ENCODE results near the gene OXCT1. TPM values are rescaled to one million over a fixed set of nuclear protein-coding genes. Genes with fewer than 3 reads are reported as not detected.
A peak's percentile ranks its signal among the peaks of the same experiment; 100 is the strongest.

Gene OXCT1
- polyA plus RNA-seq (2013, experiment 1 of 4) = 30.9 TPM
- 29.4 TPM for polyA plus RNA-seq (2013, experiment 2 of 4)
- 21.7 TPM for polyA plus RNA-seq (2013, experiment 3 of 4)
- polyA plus RNA-seq (2013, experiment 4 of 4) = 23.5 TPM

GRCh38 chr5:41869724-41870626 lies at the start of gene OXCT1:
Gene OXCT1, minus strand, starts transcription at chr5:41870425. Its CDS starts 67 bp downstream, at chr5:41870358.
- H3K4me1 ChIP-seq (ENCODE audit: control insufficient read depth, insufficient read depth, low read length) = peaks cover 7% of the 10 kb centered on the region
- H3K4me3 ChIP-seq (ENCODE audit: insufficient read depth, low read depth, low read length) = peak within 1 kb of the TSS; percentile 89
- peaks cover 9% of the 10 kb centered on the region for H3K27me3 ChIP-seq (ENCODE audit: control insufficient read depth, insufficient read depth, low read length, poor library complexity, severe bottlenecking)
- no peaks in the 10 kb centered on the region for H3K9me3 ChIP-seq (ENCODE audit: control insufficient read depth, low read length)
- 1% methylated on average over 82 of the region's 82 CpGs for WGBS, 2 experiments
- no peaks in the 10 kb centered on the region for H3K36me3 ChIP-seq (ENCODE audit: control insufficient read depth, insufficient read depth, low read length)
- H3K27ac ChIP-seq (ENCODE audit: insufficient read depth, low read depth, low read length, poor library complexity, severe bottlenecking) = peak within 1 kb of the TSS; percentile 73

- H3K27me3 ChIP-seq (ENCODE audit: control insufficient read depth, insufficient read depth, low read length, poor library complexity, severe bottlenecking) = no peaks in the 10 kb centered on the region
- no peak overlapping the region for H3K4me3 ChIP-seq (ENCODE audit: insufficient read depth, low read depth, low read length)
- H3K4me1 ChIP-seq (ENCODE audit: control insufficient read depth, insufficient read depth, low read length) = no peaks in the 10 kb centered on the region
- H3K9me3 ChIP-seq (ENCODE audit: control insufficient read depth, low read length) = no peaks in the 10 kb centered on the region
- no peak overlapping the region for H3K27ac ChIP-seq (ENCODE audit: insufficient read depth, low read depth, low read length, poor library complexity, severe bottlenecking)
- H3K36me3 ChIP-seq (ENCODE audit: control insufficient read depth, insufficient read depth, low read length) = peaks cover 16% of the 10 kb centered on the region
- 98% methylated on average over 2 of the region's 2 CpGs for WGBS, 2 experiments
Observed at GRCh38 chr5:41918105-41918504, 47.9 kb upstream of the OXCT1 start.

DNA sequence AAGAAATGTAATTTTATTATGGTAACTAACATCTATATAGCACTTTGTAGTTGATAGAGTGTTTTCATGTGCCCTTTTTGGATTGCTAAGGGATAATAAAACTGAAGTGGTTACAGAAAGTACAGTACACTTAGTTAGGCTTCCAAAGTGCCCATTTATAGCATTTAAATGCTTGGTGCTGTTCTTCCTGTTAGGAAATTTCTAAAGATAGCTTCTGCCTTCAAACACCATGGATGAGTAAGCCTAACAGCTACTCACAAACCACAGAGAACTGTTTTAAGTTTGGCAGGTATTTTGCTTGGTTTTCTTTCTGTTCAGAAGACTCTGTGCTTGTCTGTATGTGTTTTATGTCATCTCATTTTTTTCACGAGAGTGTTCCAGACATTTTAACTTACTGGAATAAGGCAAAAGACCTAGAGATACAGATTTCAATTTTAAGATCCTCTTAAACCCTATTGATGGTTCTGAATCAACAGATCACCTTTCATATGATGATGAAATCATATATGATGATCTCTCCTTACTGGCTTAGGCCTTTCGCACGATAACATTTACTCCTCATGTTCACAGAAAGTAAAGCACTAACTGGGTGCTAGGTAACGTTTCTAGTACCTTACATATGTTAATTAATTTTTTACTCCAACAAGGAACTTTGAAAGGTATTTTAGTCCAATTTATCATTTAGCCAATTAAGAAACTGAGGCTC lies 38.3 kb upstream of the OXCT1 start:
- Histone ChIP-seq H3K27me3 (ENCODE audit: control insufficient read depth, insufficient read depth, low read length, poor library complexity, severe bottlenecking) (no peaks in the 10 kb centered on the region), H3K4me1 (ENCODE audit: control insufficient read depth, insufficient read depth, low read length) (peaks cover 7% of the 10 kb centered on the region), H3K27ac (ENCODE audit: insufficient read depth, low read depth, low read length, poor library complexity, severe bottlenecking) (no peak overlapping the region), H3K36me3 (ENCODE audit: control insufficient read depth, insufficient read depth, low read length) (peaks cover 28% of the 10 kb centered on the region), H3K4me3 (ENCODE audit: insufficient read depth, low read depth, low read length) (no peak overlapping the region), H3K9me3 (ENCODE audit: control insufficient read depth, low read length) (no peaks in the 10 kb centered on the region)
- 86 to 93% methylated on average over 1 to 4 of the region's 4 CpGs for WGBS, 2 experiments

DNA sequence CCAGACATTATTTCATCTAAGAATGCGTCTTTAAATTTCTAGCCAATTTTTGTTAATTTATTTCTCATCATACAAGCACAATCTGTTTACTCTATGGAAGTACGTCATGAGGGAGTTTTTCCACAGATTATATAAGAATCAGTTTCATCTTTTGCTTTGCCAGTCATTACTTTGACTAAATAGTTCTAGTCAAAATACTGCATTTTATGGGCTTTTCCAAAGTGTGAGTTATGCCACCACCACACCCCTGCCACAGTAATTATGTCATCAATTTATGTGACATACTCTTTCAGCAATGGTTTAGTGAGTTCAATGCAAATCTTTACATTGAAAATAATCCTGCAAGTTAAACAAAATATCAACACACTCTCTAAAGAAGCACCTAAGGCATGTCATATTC lies 35.9 kb upstream of the OXCT1 start:
- WGBS, 2 experiments = 96 to 100% methylated on average over 1 to 2 of the region's 2 CpGs
- H3K27me3 ChIP-seq (ENCODE audit: control insufficient read depth, insufficient read depth, low read length, poor library complexity, severe bottlenecking) = no peaks in the 10 kb centered on the region
- peaks cover 7% of the 10 kb centered on the region for H3K4me1 ChIP-seq (ENCODE audit: control insufficient read depth, insufficient read depth, low read length)
- no peak overlapping the region for H3K4me3 ChIP-seq (ENCODE audit: insufficient read depth, low read depth, low read length)
- peaks cover 12% of the 10 kb centered on the region for H3K36me3 ChIP-seq (ENCODE audit: control insufficient read depth, insufficient read depth, low read length)
- H3K9me3 ChIP-seq (ENCODE audit: control insufficient read depth, low read length) = no peaks in the 10 kb centered on the region
- no peak overlapping the region for H3K27ac ChIP-seq (ENCODE audit: insufficient read depth, low read depth, low read length, poor library complexity, severe bottlenecking)

DNA sequence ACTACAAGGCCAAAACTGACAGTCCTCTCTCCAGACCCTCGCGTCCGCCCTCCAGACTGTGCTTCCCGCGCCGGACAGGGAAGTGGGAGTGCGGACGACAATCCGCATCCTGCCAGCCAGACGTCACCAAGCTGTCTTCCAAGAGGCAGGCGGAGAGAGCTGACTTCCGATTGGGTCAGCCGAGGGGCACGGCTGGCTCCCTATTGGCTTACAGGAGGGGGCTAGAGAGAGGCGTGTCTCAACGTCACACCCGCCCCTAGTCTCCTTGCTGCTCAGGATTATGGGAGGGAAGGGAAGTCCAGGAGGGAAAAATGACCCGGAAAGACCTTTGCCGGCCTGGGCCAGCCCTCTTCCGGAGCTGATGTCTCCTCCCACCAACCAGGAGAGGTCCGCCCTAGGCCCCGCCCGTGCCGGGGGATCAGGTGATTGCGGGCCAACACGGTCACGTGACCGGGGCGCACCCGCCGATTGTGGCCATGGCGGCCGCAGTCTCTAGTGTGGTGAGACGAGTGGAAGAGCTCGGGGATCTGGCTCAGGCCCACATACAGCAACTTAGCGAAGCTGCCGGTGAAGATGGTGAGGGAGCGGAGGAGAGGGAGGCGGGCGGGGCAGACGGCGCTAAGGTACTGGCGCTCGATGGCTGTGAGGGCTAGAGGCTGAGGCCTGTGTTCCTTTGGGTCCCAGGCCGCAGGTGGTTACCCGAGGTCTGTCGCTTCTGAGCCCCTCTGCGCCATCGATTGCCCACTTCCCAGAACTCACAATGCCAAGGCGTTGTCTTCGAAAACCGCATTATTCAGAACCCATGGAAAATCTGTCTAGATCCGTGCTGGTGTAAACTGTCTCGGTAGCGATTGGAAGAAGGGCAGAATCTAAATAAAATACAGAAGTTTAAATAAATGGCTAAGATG lies 33.9 kb upstream of the OXCT1 start, which contains the start of gene RIMOC1:
Gene RIMOC1 (plus strand): TSS at position 453 of the 908 bp plus-strand sequence. CDS start 24 bp downstream, at position 477.
- H3K4me3 ChIP-seq (ENCODE audit: insufficient read depth, low read depth, low read length) = peak within 1 kb of the TSS; percentile 87
- H3K27me3 ChIP-seq (ENCODE audit: control insufficient read depth, insufficient read depth, low read length, poor library complexity, severe bottlenecking) = no peaks in the 10 kb centered on the region
- peaks cover 8% of the 10 kb centered on the region for H3K36me3 ChIP-seq (ENCODE audit: control insufficient read depth, insufficient read depth, low read length)
- WGBS, 2 experiments = 0 to 1% methylated on average over 55 of the region's 55 CpGs
- H3K9me3 ChIP-seq (ENCODE audit: control insufficient read depth, low read length) = no peaks in the 10 kb centered on the region
- peaks cover 7% of the 10 kb centered on the region for H3K4me1 ChIP-seq (ENCODE audit: control insufficient read depth, insufficient read depth, low read length)
- peak within 1 kb of the TSS; percentile 83 for H3K27ac ChIP-seq (ENCODE audit: insufficient read depth, low read depth, low read length, poor library complexity, severe bottlenecking)

DNA sequence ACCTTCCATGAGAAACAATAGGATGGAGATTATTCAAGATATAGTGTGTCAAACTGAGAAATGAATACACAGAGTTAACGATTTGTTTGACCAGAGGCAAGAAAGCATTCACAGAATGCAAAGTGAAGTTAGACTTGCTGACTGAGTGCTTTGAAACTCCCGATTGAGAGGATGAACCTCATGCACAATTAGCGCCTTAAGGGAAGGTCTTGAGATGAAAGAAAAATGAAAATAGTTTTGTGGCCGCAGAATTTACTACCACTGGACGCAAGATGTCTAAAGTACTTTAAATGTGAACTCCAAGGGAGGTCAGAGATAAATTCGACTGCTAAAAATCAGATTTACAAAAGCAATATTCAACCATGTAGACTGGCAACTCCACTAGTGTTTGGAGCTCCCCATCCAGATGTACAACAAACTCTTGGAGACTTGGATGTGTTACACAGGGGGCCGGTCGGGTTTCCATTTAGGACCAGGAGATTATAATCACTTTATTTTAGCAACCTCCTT lies 33.2 kb upstream of the OXCT1 start:
- H3K36me3 ChIP-seq (ENCODE audit: control insufficient read depth, insufficient read depth, low read length) = peaks cover 5% of the 10 kb centered on the region
- 52 to 54% methylated on average over 8 of the region's 8 CpGs for WGBS, 2 experiments
- peaks cover 7% of the 10 kb centered on the region for H3K4me1 ChIP-seq (ENCODE audit: control insufficient read depth, insufficient read depth, low read length)
- H3K9me3 ChIP-seq (ENCODE audit: control insufficient read depth, low read length) = no peaks in the 10 kb centered on the region
- H3K27me3 ChIP-seq (ENCODE audit: control insufficient read depth, insufficient read depth, low read length, poor library complexity, severe bottlenecking) = no peaks in the 10 kb centered on the region
- H3K27ac ChIP-seq (ENCODE audit: insufficient read depth, low read depth, low read length, poor library complexity, severe bottlenecking) = peak overlapping the region; percentile 47
- peak overlapping the region; percentile 45 for H3K4me3 ChIP-seq (ENCODE audit: insufficient read depth, low read depth, low read length)

GRCh38 chr5:41896230-41896629 lies 26.0 kb upstream of the OXCT1 start:
- WGBS, 2 experiments = 79 to 81% methylated on average over 2 of the region's 2 CpGs
- Histone ChIP-seq H3K27me3 (ENCODE audit: control insufficient read depth, insufficient read depth, low read length, poor library complexity, severe bottlenecking) (no peaks in the 10 kb centered on the region), H3K9me3 (ENCODE audit: control insufficient read depth, low read length) (no peaks in the 10 kb centered on the region), H3K36me3 (ENCODE audit: control insufficient read depth, insufficient read depth, low read length) (no peaks in the 10 kb centered on the region), H3K4me3 (ENCODE audit: insufficient read depth, low read depth, low read length) (no peak overlapping the region), H3K4me1 (ENCODE audit: control insufficient read depth, insufficient read depth, low read length) (no peaks in the 10 kb centered on the region), H3K27ac (ENCODE audit: insufficient read depth, low read depth, low read length, poor library complexity, severe bottlenecking) (no peak overlapping the region)

GRCh38 chr5:41893074-41893851 lies 23.0 kb upstream of the OXCT1 start:
- no peaks in the 10 kb centered on the region for H3K27me3 ChIP-seq (ENCODE audit: control insufficient read depth, insufficient read depth, low read length, poor library complexity, severe bottlenecking)
- 87 to 93% methylated on average over 2 to 3 of the region's 3 CpGs for WGBS, 2 experiments

DNA sequence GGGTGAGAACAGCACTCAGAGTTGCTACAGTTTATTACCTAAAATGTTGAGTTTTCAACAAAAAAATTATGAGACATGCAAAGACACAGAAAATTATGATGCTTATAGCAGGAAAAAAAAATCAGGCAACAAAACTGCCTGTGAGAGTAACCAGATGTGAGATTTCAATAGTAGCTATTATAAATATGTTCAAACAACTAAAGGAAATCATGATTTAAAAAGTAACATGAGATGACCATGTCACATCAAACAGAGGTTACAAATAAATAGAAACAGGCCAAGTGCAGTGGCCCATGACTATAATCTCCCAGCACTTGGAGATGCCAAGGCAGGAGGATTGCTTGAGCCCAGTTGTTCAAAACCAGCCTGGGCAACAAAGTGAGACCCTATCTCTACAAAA lies 21.8 kb upstream of the OXCT1 start:
- Histone ChIP-seq H3K36me3 (ENCODE audit: control insufficient read depth, insufficient read depth, low read length) (no peaks in the 10 kb centered on the region), H3K4me1 (ENCODE audit: control insufficient read depth, insufficient read depth, low read length) (no peaks in the 10 kb centered on the region), H3K4me3 (ENCODE audit: insufficient read depth, low read depth, low read length) (no peak overlapping the region), H3K9me3 (ENCODE audit: control insufficient read depth, low read length) (no peaks in the 10 kb centered on the region), H3K27me3 (ENCODE audit: control insufficient read depth, insufficient read depth, low read length, poor library complexity, severe bottlenecking) (no peaks in the 10 kb centered on the region), H3K27ac (ENCODE audit: insufficient read depth, low read depth, low read length, poor library complexity, severe bottlenecking) (no peak overlapping the region)

More at GRCh38 chr5:41893074-41893851, 23.0 kb upstream of the OXCT1 start:
- no peak overlapping the region for H3K27ac ChIP-seq (ENCODE audit: insufficient read depth, low read depth, low read length, poor library complexity, severe bottlenecking)
- H3K9me3 ChIP-seq (ENCODE audit: control insufficient read depth, low read length) = no peaks in the 10 kb centered on the region
- no peak overlapping the region for H3K4me3 ChIP-seq (ENCODE audit: insufficient read depth, low read depth, low read length)
- H3K4me1 ChIP-seq (ENCODE audit: control insufficient read depth, insufficient read depth, low read length) = no peaks in the 10 kb centered on the region
- no peaks in the 10 kb centered on the region for H3K36me3 ChIP-seq (ENCODE audit: control insufficient read depth, insufficient read depth, low read length)

Measured in ectodermal cell (in vitro differentiated cells).